ENCODE data around the gene COQ10A.
A peak's percentile ranks its signal among the peaks of the same experiment; 100 is the strongest.

DNA sequence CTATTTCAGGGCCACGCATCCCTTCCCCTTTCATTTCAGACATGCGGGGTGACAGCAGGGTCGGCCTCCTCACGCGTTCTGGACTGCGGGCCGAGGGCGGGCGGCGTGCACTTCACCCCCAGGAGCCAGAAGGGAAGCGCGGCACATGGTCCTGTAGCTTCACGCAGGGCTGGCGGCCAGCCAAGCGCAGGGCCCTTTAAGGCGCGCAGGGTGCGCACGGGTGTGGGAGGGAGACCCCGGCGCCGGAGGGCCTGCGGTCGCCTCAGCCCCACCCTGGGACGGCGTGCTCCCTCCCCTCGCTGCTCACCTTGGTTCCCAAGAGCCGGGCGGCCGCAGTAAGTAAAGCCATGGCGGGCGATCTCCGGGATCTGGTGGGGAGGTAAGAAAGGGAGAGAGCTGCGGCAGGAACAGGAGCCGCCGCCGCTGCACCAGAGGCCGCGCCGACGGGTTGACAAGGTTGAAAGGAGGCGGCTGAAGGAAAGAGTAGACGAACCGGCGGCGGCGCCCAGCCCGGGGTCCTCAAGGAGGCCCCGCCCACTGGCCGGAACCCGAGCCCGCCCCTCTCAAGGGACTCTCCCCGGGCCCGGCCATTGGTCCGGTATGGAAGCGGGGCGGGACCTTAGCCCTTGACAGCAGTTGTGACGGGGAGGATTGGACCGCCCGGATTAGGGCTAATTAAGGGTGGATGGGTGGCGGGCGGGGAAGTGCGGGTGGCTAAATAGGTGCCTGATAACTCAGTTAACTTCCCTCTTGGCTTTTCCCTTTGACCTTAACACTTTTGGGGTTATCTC is 33.3 kb downstream of the COQ10A start, which contains the start of gene CS:
- TF ChIP-seq, protein P1, sequence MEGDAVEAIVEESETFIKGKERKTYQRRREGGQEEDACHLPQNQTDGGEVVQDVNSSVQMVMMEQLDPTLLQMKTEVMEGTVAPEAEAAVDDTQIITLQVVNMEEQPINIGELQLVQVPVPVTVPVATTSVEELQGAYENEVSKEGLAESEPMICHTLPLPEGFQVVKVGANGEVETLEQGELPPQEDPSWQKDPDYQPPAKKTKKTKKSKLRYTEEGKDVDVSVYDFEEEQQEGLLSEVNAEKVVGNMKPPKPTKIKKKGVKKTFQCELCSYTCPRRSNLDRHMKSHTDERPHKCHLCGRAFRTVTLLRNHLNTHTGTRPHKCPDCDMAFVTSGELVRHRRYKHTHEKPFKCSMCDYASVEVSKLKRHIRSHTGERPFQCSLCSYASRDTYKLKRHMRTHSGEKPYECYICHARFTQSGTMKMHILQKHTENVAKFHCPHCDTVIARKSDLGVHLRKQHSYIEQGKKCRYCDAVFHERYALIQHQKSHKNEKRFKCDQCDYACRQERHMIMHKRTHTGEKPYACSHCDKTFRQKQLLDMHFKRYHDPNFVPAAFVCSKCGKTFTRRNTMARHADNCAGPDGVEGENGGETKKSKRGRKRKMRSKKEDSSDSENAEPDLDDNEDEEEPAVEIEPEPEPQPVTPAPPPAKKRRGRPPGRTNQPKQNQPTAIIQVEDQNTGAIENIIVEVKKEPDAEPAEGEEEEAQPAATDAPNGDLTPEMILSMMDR (IDR thresholded peaks at IDR 0.05) = no peak
- TF ChIP-seq POLR2AphosphoS5 (IDR thresholded peaks at IDR 0.05) (peak; percentile 74 to 88 (median 85)), EP300 (IDR thresholded peaks at IDR 0.05; ENCODE audit: low read depth) (peak; percentile 32), POLR2A (IDR thresholded peaks at IDR 0.05) (peak; percentile 93)
